Esophagus squamous epithelium (tissue), 5 donors: ENCODE data around the gene ITIH1. TPM values are rescaled to one million over a fixed set of nuclear protein-coding genes. Genes with fewer than 3 reads are reported as not detected.
"Not testable (repeated sequence)": the region's sequence is repeated elsewhere in the genome, so short reads cannot be mapped to it uniquely, and the experiment has no call there.

Experiments used
- DNase-seq: peaks from one replicate; lab custom pipeline; 2025; lab: John Stamatoyannopoulos, UW
- H3K27ac ChIP-seq, 4 donors: fragments of 200-600 bp; sonication (generic); one replicate each; pipeline ENCODE4 v1.5.1; 2016 to 2019; ENCODE audit warnings: mild to moderate bottlenecking in 1 of 4
- H3K27me3 ChIP-seq, 4 donors: fragments of 200-600 bp; sonication (generic); 1 replicate in 3 of 4; 2 replicates in 1 of 4; pipeline versions ENCODE4 v1.5.1 to v1.6.0; 2017 to 2021; ENCODE audit warnings: antibody characterized with exemption in 1 of 4
- H3K36me3 ChIP-seq, 3 donors: fragments of 200-600 bp; sonication (generic); one replicate each; pipeline ENCODE4 v1.5.1; 2016 to 2019
- H3K4me1 ChIP-seq, 3 donors: fragments of 200-600 bp; sonication (generic); one replicate each; pipeline ENCODE4 v1.5.1; 2017 to 2019
- H3K4me3 ChIP-seq, 4 donors: fragments of 200-600 bp; sonication (generic); 1 replicate in 3 of 4; 2 replicates in 1 of 4; pipeline ENCODE4 v1.5.1; 2016 to 2019; ENCODE audit warnings: mild to moderate bottlenecking in 2 of 4, moderate library complexity in 1 of 4
- H3K9me3 ChIP-seq, 3 donors: fragments of 200-600 bp; sonication (generic); one replicate each; pipeline ENCODE4 v1.5.1; 2016 to 2019
- POLR2A ChIP-seq, 4 donors: fragments of 450-650 bp; IDR thresholded peaks; one replicate each; pipeline ENCODE4 v1.6.1; 2017; ENCODE audit warnings: antibody characterized with exemption in 4 of 4, mild to moderate bottlenecking in 4 of 4, moderate library complexity in 3 of 4
- WGBS, 2 donors: methylation state at CpG; one replicate each; pipeline ENCODE4 v1.1.5; 2018; 5-methylcytosine and 5-hydroxymethylcytosine counted together
- intact Hi-C: fragments of 100-400 bp; cut with DNase I; formaldehyde crosslinking; loops from one replicate; pipeline ENCODE4 v1.15.0; 2022
- total RNA-seq, 4 donors: library from RNA; depleted of rRNA; stranded (reverse); fragments of >200 nt; gene quantifications; one replicate each; pipeline ENCODE4 v1.1.0, GENCODE V29; 2016
- TF ChIP-seq, protein P1 (sequence below), 6 experiments: fragments of 450-650 bp in 4 of 6; fragments of 200-600 bp in 2 of 6; sonication (generic) in 2 of 6; IDR thresholded peaks; one replicate each; pipeline ENCODE4 v1.5.1; 2016 to 2019; ENCODE audit warnings: antibody characterized with exemption in 6 of 6, mild to moderate bottlenecking in 4 of 6, moderate library complexity in 4 of 6
- donor health status: DM: yes; HTN: yes; CAD: no.

ITIH1 gene
- total RNA-seq, 4 donors from 2014 or later: not detected

DNA sequence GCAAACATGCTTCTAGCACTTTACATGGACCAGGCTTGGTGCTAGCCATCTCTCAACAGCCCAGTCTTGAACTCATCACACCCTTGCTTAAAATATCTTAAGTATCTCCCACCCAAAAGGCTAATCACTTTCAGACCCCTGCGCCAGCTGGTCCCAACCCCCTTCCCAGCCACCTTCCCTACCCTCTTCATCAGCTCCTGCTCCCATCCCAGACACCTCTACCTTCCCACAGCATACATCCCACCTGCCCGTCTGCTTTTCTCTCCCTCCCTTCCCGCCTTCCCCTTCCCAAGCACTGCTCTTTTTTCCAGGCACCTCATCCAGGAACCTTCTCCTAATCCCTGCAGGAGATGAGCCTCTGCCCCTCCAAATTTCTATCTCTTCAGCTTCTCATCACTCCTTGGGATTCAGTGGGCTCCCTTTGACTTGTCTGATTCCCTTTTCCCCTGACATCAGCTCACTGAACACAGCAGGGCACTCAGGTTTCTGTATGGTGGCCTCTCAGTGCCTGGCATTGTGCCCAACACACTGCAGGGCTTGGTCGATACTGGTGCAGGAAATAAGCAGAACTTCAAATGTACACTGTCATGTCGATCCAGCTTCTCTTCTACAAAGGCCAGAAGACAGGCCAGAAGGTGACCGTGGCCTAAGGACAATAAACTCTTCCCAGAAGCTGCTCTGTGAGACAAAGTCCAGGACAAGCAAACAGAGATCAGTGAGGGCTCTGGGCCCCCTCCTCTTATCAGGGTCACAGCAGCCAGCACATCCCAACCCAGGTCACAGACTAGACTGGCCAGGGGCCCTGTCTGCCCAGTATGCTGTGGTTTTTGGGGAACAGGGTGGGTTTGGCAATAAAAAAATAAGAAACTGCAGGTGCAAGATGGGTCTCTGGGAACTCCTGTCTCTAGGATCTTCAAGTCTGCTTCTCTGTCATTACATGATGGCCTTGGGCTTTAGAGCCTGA, 2.2 kb upstream of the ITIH1 start:
- TF ChIP-seq POLR2A (IDR thresholded peaks at IDR 0.05): no peak
- TF ChIP-seq, protein P1, sequence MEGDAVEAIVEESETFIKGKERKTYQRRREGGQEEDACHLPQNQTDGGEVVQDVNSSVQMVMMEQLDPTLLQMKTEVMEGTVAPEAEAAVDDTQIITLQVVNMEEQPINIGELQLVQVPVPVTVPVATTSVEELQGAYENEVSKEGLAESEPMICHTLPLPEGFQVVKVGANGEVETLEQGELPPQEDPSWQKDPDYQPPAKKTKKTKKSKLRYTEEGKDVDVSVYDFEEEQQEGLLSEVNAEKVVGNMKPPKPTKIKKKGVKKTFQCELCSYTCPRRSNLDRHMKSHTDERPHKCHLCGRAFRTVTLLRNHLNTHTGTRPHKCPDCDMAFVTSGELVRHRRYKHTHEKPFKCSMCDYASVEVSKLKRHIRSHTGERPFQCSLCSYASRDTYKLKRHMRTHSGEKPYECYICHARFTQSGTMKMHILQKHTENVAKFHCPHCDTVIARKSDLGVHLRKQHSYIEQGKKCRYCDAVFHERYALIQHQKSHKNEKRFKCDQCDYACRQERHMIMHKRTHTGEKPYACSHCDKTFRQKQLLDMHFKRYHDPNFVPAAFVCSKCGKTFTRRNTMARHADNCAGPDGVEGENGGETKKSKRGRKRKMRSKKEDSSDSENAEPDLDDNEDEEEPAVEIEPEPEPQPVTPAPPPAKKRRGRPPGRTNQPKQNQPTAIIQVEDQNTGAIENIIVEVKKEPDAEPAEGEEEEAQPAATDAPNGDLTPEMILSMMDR (IDR thresholded peaks at IDR 0.05): no peak
- Histone ChIP-seq H3K4me1 (peaks cover 0 to 7% (median 5%) of the 10 kb centered on the region in 3 donors), H3K36me3 (no peaks in the 10 kb centered on the region), H3K9me3 (no peaks in the 10 kb centered on the region), H3K27me3 (peaks cover 0 to 11% (median 0%) of the 10 kb centered on the region in 4 donors), H3K27ac (no peak overlapping the region), H3K4me3 (no peak overlapping the region)
- WGBS, 2 donors: 46 to 55% methylated on average over 5 to 6 of the region's 6 CpGs
- DNase-seq: no peak
- intact Hi-C loops: no loop called here

DNA sequence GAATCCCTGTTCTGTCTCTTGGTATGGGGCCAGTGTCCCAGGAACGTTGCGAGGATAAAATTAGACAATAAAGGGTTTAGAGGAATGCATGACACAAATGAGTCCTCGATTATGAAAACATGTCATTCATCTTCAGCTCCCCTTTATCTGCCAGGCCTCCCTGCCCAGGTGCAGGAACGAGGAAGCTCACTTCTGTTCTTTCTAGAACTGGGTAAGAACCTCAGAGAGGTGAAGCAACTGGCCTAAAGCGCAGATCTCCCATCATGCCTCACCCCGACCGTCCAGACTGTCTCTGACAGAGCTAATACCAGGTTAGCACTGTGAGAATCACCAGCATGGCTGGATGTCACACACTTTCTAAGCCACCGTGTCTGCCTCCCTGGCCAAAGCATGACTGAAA, 1.5 kb upstream of the ITIH1 start:
- Histone ChIP-seq H3K4me1 (peaks cover 0 to 6% (median 5%) of the 10 kb centered on the region in 3 donors), H3K9me3 (no peaks in the 10 kb centered on the region), H3K27ac (no peak overlapping the region), H3K4me3 (no peak overlapping the region), H3K36me3 (no peaks in the 10 kb centered on the region), H3K27me3 (peaks cover 0 to 11% (median 0%) of the 10 kb centered on the region in 4 donors)
- no peak for DNase-seq
- TF ChIP-seq, protein P1 (IDR thresholded peaks at IDR 0.05): no peak
- no peak for TF ChIP-seq POLR2A (IDR thresholded peaks at IDR 0.05)
- intact Hi-C loops: no loop called here
- WGBS, 2 donors: 57 to 59% methylated on average over 8 of the region's 8 CpGs

DNA sequence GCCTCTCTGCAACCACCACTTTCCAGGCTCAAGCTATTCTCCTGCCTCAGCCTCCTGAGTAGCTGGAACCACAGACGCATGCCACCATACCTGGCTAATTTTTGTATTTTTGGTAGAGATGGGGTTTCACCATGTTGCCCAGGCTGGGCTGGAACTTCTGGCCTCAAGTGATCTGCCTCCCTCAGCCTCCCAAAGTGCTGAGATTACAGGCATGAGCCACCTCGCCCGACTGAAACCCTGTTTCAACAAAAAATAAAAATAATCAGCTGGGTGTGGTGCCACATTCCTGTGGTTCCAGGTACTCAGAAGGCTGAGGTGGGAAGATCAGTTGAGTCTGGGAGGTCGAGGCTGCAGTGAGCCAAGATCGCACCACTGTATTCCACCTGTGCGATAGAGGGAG, 913 bp upstream of the ITIH1 start:
- 53 to 63% methylated on average over 3 of the region's 6 CpGs for WGBS, 2 donors
- DNase-seq, H3K4me1 ChIP-seq, H3K36me3 ChIP-seq, H3K4me3 ChIP-seq, H3K9me3 ChIP-seq, H3K27ac ChIP-seq, intact Hi-C loops: not testable (repeated sequence)
- H3K27me3 ChIP-seq: peaks cover 0 to 11% (median 0%) of the 10 kb centered on the region in 4 donors

DNA sequence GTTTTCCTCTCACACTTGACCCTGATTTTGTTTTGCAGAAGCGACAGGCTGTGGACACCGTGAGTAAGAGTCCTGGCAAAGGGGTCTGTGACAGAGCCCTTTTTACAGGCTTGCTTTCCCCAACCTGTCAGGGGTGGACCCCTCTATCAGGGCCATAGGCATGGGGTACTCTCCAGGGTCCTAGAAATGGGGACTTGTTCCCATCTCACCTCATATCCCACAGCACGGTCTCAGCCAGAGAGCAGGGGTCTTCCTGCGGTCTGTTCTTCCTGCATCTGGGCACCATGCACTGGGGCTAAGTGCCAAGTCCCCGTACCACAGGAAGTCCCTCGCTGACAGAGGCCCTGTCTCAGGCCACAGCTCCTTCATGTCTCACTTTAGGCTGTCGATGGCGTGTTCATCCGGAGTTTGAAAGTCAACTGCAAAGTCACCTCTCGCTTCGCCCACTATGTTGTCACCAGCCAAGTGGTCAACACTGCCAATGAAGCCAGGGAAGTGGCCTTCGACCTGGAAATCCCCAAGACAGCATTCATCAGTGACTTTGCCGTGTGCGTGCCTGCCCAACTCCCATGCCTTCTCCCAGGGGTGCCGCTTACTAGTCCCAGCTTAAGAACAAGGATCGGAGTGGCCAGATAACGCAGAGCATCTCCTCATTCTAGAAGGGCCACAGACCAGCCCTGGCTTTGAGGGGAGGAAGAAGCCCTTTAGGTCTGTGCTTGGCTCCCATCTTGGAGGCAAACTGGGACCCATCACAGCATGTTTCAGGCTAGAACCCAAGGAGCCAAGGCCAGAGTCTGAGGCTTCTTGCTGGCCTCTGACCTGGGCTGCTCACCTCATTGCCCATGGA, 783 bp downstream of the ITIH1 start:
- no peaks in the 10 kb centered on the region for H3K36me3 ChIP-seq
- H3K27ac ChIP-seq: no peak overlapping the region
- H3K27me3 ChIP-seq: peaks cover 0 to 23% (median 0%) of the 10 kb centered on the region in 4 donors
- no peak for DNase-seq
- H3K4me1 ChIP-seq: no peaks in the 10 kb centered on the region
- no peak overlapping the region for H3K4me3 ChIP-seq
- 67 to 76% methylated on average over 1 to 9 of the region's 17 CpGs for WGBS, 2 donors
- TF ChIP-seq, protein P1 (IDR thresholded peaks at IDR 0.05): no peak
- no peak for TF ChIP-seq POLR2A (IDR thresholded peaks at IDR 0.05)
- no peaks in the 10 kb centered on the region for H3K9me3 ChIP-seq
- intact Hi-C loops: no loop called here

GRCh38 chr3:52779011-52779836, 1.8 kb downstream of the ITIH1 start:
- Histone ChIP-seq H3K4me3 (no peak overlapping the region), H3K27me3 (peaks cover 0 to 23% (median 0%) of the 10 kb centered on the region in 4 donors), H3K4me1 (no peaks in the 10 kb centered on the region), H3K27ac (no peak overlapping the region), H3K36me3 (no peaks in the 10 kb centered on the region), H3K9me3 (no peaks in the 10 kb centered on the region)
- intact Hi-C loops: no loop called here
- WGBS, 2 donors: 69 to 77% methylated on average over 7 to 9 of the region's 11 CpGs
- DNase-seq: no peak
- TF ChIP-seq, protein P1 (IDR thresholded peaks at IDR 0.05): no peak
- TF ChIP-seq POLR2A (IDR thresholded peaks at IDR 0.05): no peak
